Muscle layer of colon (tissue), 2 donors: ENCODE results near the gene ZNF677.
"Not testable (repeated sequence)": the region's sequence is repeated elsewhere in the genome, so short reads cannot be mapped to it uniquely, and the experiment has no call there.

Source experiments
- H3K27ac ChIP-seq: one replicate; pipeline ENCODE4 v1.7.0; 2013; ENCODE audit warnings: low read depth, mild to moderate bottlenecking, low read length, moderate library complexity
- H3K27me3 ChIP-seq, 2 donors: one replicate each; pipeline ENCODE4 v1.7.0; 2013; ENCODE audit warnings: low read length in 2 of 2, mild to moderate bottlenecking in 2 of 2; ENCODE audit not compliant: insufficient read depth in 2 of 2, control insufficient read depth in 1 of 2
- H3K36me3 ChIP-seq: one replicate; pipeline ENCODE4 v1.7.0; 2013; ENCODE audit warnings: mild to moderate bottlenecking, low read length; ENCODE audit not compliant: insufficient read depth
- H3K4me1 ChIP-seq: one replicate; pipeline ENCODE4 v1.7.0; 2013; ENCODE audit warnings: mild to moderate bottlenecking, low read length; ENCODE audit not compliant: insufficient read depth
- H3K4me3 ChIP-seq, 2 donors: one replicate each; pipeline ENCODE4 v1.7.0; 2013; ENCODE audit warnings: low read length in 2 of 2, low read depth in 1 of 2, mild to moderate bottlenecking in 1 of 2, moderate library complexity in 1 of 2
- H3K9ac ChIP-seq: one replicate; pipeline ENCODE4 v1.7.0; 2013; ENCODE audit warnings: low read length
- H3K9me3 ChIP-seq: one replicate; pipeline ENCODE4 v1.7.0; 2013; ENCODE audit warnings: mild to moderate bottlenecking, low read length
- donor health status: abdominal sarcoma.
- donor health status: Adenocarcinoma of cecum.

Gene ZNF677

DNA sequence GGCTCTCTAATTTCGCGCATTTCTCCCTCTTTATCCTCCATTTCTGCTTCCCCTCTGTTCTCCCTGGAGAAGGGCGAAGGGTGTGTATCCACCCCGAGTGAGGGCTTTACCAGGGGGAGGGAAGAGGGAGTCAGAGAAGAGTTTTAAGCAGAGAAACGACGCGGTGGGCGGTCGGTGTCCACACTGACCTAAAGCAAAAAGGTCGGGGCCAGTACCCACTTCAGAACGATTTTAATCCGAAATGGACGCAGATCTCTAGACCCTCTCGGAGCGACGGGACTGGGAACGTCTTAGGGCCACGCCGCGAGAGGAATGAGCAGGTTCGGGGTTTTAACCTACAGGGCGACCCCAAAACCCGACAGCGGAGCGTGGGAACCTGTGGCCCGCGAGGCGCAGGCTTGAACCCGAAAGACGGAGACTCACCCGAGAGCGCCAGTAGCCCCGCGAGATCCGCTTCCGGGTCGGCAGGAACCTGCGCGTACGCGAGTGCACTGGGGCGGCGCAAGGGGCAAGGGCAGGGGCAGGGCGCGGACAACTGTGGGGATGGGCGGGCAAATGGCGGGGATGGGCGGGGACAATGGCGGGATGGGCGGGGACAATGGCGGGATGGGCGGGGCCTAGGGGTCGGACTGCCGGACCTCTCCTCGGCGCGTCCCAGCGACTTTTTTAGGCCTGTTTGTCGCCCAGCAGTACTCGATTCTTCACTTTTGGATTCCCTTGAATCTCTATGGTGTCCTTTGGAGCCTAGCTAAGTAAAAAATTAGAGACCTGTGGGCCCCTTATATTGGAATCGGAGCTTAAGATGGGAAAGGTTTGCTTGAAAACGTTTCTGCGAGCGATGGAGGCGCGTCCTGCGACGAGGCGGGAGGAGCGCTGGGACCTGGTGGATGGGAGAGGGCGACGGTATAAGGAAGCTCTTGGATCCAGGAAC is at the start of gene ZNF677:
Gene ZNF677, minus strand, starts transcription at position 463 of the 931 bp plus-strand sequence. CDS start 3,323 bp downstream, outside the sequence.
- Histone ChIP-seq H3K4me1 (peaks cover 7% of the 10 kb centered on the region), H3K27ac (peak within 1 kb of the TSS; percentile 81), H3K4me3 (peak within 1 kb of the TSS; percentile 64 to 99), H3K9me3 (no peaks in the 10 kb centered on the region), H3K36me3 (peaks cover 26% of the 10 kb centered on the region), H3K27me3 (no peaks in the 10 kb centered on the region), H3K9ac (peak within 1 kb of the TSS; percentile 91)

GRCh38 chr19:53301341-53301740 is 46.7 kb upstream of the ZNF677 start:
- not testable (repeated sequence) for H3K9ac ChIP-seq, H3K9me3 ChIP-seq, H3K27me3 ChIP-seq, H3K36me3 ChIP-seq, H3K4me1 ChIP-seq, H3K4me3 ChIP-seq, H3K27ac ChIP-seq

DNA sequence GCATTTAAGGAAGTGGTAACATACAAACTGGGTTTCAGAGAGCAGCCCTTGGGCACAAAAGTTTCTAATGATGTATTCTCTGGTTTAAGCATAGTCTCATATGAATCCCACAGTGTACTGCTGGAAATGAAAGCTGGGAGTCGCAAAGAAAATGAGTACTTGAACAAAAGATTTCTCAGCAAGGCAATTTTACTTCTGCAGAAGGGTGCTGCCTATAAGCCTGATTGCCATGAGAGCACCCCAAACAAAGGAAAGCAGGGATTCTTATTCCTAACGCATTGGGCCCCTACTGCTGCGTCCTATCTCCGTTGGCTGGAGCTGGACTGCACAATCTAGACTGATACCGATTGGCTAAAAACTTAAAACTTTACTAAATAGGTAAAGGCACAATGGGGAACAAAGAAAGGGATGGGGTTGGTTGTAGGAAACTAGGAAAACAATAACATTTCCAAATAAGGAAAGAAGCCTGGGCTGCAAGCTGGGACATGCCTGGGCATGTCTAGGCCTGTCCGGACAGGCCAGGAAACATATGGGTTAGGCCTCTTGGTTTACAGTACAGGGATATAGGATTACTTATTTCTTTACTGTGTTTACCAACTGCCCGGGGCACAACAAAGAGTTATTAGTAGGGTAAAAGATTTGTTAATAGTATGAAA is 40.2 kb upstream of the ZNF677 start:
- Histone ChIP-seq H3K27me3 (no peaks in the 10 kb centered on the region), H3K27ac (no peak overlapping the region), H3K4me3 (no peak overlapping the region), H3K36me3 (no peaks in the 10 kb centered on the region), H3K4me1 (no peaks in the 10 kb centered on the region), H3K9ac (no peak overlapping the region), H3K9me3 (peaks cover 8% of the 10 kb centered on the region)

- no peaks in the 10 kb centered on the region for H3K4me1 ChIP-seq
- H3K36me3 ChIP-seq, result no peaks in the 10 kb centered on the region
- peaks cover 8% of the 10 kb centered on the region for H3K9me3 ChIP-seq
- no peaks in the 10 kb centered on the region for H3K27me3 ChIP-seq
- no peak overlapping the region for H3K27ac ChIP-seq
- no peak overlapping the region for H3K4me3 ChIP-seq
- H3K9ac ChIP-seq, result no peak overlapping the region
These were observed 36.3 kb upstream of the ZNF677 start for GRCh38 chr19:53290758-53291549.

GRCh38 chr19:53285087-53285486 is 30.4 kb upstream of the ZNF677 start:
- H3K4me3 ChIP-seq, result no peak overlapping the region
- H3K36me3 ChIP-seq, result no peaks in the 10 kb centered on the region
- H3K27me3 ChIP-seq, result no peaks in the 10 kb centered on the region
- no peak overlapping the region for H3K27ac ChIP-seq
- no peaks in the 10 kb centered on the region for H3K4me1 ChIP-seq
- no peak overlapping the region for H3K9ac ChIP-seq
- H3K9me3 ChIP-seq, result no peaks in the 10 kb centered on the region

- H3K9ac ChIP-seq, H3K27ac ChIP-seq, H3K9me3 ChIP-seq, H3K4me3 ChIP-seq, H3K27me3 ChIP-seq, H3K36me3 ChIP-seq, H3K4me1 ChIP-seq: not testable (repeated sequence)
These were observed 27.3 kb upstream of the ZNF677 start for GRCh38 chr19:53281947-53282346.

DNA sequence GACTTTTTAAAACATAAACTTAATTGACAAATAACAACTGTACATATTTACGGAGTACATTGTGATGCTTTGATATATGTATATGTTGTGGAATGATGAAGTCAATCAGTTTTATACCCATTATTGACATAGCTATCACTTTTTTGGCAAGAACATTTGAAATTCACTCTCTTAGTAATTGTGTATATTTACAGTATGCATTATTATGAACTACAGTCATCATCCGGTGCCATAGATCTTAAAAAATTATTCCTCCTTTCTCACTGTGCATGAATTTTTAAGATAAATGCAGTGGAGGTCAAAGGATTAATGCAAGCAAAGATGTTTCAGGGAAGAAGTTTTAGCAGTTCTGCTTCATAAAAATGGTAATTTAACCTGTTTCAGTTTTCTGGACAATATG is 20.8 kb upstream of the ZNF677 start:
- H3K36me3 ChIP-seq, result no peaks in the 10 kb centered on the region
- H3K9me3 ChIP-seq, result no peaks in the 10 kb centered on the region
- H3K4me3 ChIP-seq, result no peak overlapping the region
- H3K27me3 ChIP-seq, result no peaks in the 10 kb centered on the region
- H3K4me1 ChIP-seq, result no peaks in the 10 kb centered on the region
- H3K27ac ChIP-seq, result no peak overlapping the region
- H3K9ac ChIP-seq, result no peak overlapping the region

- no peaks in the 10 kb centered on the region for H3K9me3 ChIP-seq
- no peak overlapping the region for H3K27ac ChIP-seq
- H3K4me3 ChIP-seq, result no peak overlapping the region
- H3K4me1 ChIP-seq, result no peaks in the 10 kb centered on the region
- H3K27me3 ChIP-seq, result no peaks in the 10 kb centered on the region
- H3K9ac ChIP-seq, result no peak overlapping the region
- H3K36me3 ChIP-seq, result no peaks in the 10 kb centered on the region
These were observed 17.4 kb upstream of the ZNF677 start for GRCh38 chr19:53272044-53272443.

DNA sequence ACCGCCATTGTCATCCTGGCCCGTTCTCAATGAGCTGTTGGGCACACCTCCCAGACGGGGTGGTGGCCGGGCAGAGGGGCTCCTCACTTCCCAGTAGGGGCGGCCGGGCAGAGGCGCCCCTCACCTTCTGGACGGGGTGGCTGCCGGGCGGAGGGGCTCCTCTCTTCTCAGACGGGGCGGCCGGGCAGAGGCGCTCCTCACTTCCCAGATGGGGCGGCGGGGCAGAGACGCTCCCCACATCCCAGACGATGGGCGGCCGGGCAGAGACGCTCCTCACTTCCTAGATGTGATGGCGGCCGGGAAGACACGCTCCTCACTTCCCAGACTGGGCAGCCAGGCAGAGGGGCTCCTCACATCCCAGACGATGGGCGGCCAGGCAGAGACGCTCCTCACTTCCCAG is 15.2 kb upstream of the ZNF677 start:
- H3K27me3 ChIP-seq, H3K9ac ChIP-seq, H3K36me3 ChIP-seq, H3K4me1 ChIP-seq, H3K4me3 ChIP-seq, H3K9me3 ChIP-seq, H3K27ac ChIP-seq: not testable (repeated sequence)

DNA sequence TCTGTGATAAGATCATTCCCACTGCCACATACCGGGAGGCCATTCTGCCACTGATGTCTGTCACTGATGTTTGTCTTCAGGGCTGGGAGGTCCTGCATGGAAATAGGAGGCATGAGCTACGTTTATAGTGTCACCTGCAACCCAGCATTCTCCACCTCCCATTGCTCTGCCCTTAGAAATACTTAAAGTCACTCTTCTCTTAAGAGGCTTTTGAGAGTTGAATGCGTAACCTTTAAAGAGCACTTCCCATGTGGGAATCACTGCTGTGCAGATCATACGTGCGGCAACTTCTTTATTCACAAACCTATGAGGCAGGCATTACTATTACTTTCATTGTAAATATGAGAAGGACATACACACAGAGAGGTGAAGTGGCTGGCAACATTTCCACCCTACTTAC is 12.9 kb upstream of the ZNF677 start, which contains the start of gene VN1R4:
Gene VN1R4, minus strand, starts transcription at position 101 of the 400 bp plus-strand sequence. Its CDS starts 58 bp downstream, at position 43.
- not testable (repeated sequence) for H3K9ac ChIP-seq, H3K27me3 ChIP-seq, H3K27ac ChIP-seq, H3K9me3 ChIP-seq, H3K36me3 ChIP-seq, H3K4me1 ChIP-seq, H3K4me3 ChIP-seq

- not testable (repeated sequence) for H3K9me3 ChIP-seq
These were observed 3.2 kb upstream of the ZNF677 start, which contains the start of gene VN1R2 for GRCh38 chr19:53257715-53258342. Gene VN1R2 (plus strand): TSS chr19:53258292. CDS start chr19:53258376, 84 bp downstream.

More at GRCh38 chr19:53257715-53258342, 3.2 kb upstream of the ZNF677 start, which contains the start of gene VN1R2:
- H3K27ac ChIP-seq, H3K4me1 ChIP-seq, H3K36me3 ChIP-seq, H3K27me3 ChIP-seq, H3K4me3 ChIP-seq, H3K9ac ChIP-seq: not testable (repeated sequence)
